K562 (cell line): ENCODE data around the gene ADAMTS20. TPM values are rescaled to one million over a fixed set of nuclear protein-coding genes. Genes with fewer than 3 reads are reported as not detected.

Experiments
- ATAC-seq: fragments of 200-7000 bp; cut with Tn5 transposase; 3 replicates; pipeline ENCODE4 v1.9.1; 2020; ENCODE audit warnings: moderate library complexity
- BruUV-seq: library from RNA; stranded (reverse); fragments of 400-500 nt; replicated peaks from 2 replicates; lab custom pipeline; 2021; lab: Mats Ljungman, UMichigan
- CTCF ChIA-PET: fragments of 300-600 bp; formaldehyde crosslinking; extraction: SDS; loops from one replicate; lab custom pipeline; 2021; ENCODE audit warnings: low intra/inter-chr PET ratio; lab: Yijun Ruan, JAX
- POLR2A ChIA-PET: fragments of 300-600, 350-650 bp; sonication (Branson Sonifier 250); formaldehyde crosslinking; extraction: SDS; loops from one replicate; lab custom pipeline; 2021; ENCODE audit warnings: antibody characterized with exemption, inconsistent platforms; lab: Yijun Ruan, JAX
- DNase-seq, 4 experiments: peaks; one replicate each; pipeline versions ENCODE4 v3.0.0 to v3.0.0-alpha.2; 2011 to 2018; ENCODE audit warnings: low spot score in 3 of 4, mixed read lengths in 3 of 4; ENCODE audit errors: extremely low read depth in 1 of 4
- FAIRE-seq: peaks from 2 replicates; lab custom pipeline; 2011; peaks lifted over from hg19 to GRCh38; lab: Jason Lieb, UNC
- H2AFZ ChIP-seq: 2 replicates; pipeline ENCODE4 v1.6.0; 2011; ENCODE audit warnings: low read depth, low read length, control low read depth, inconsistent platforms
- H3K27ac ChIP-seq: fragments of 200-600 bp; 3 replicates; pipeline ENCODE4 v1.8.0; 2011; ENCODE audit warnings: low read depth, mild to moderate bottlenecking, control low read depth, inconsistent platforms, low read length, moderate library complexity, mixed read lengths; ENCODE audit errors: extremely low read depth
- H3K27me3 ChIP-seq, 2 experiments: fragments of 300-600 bp in 1 of 2; 2 replicates in 1 of 2; 3 replicates in 1 of 2; pipeline versions ENCODE4 v1.6.0 to v1.8.0; 2011; ENCODE audit warnings: inconsistent platforms in 2 of 2, low read length in 2 of 2, mild to moderate bottlenecking in 1 of 2, mixed read lengths in 1 of 2, moderate library complexity in 1 of 2; ENCODE audit not compliant: control insufficient read depth in 2 of 2, insufficient read depth in 2 of 2
- H3K36me3 ChIP-seq: fragments of 300-600 bp; 3 replicates; pipeline ENCODE4 v1.8.0; 2011; ENCODE audit warnings: mild to moderate bottlenecking, low read length, inconsistent platforms; ENCODE audit not compliant: control insufficient read depth, insufficient read depth
- H3K4me1 ChIP-seq, 2 experiments: fragments of 200-600 bp in 1 of 2; replicated peaks in 1 of 2; 2 replicates in 1 of 2; 3 replicates in 1 of 2; pipeline versions ENCODE4 v1.5.1 to v1.8.0; 2011; ENCODE audit warnings: inconsistent platforms in 2 of 2, low read length in 2 of 2, mild to moderate bottlenecking in 1 of 2, mixed read lengths in 1 of 2, moderate library complexity in 1 of 2; ENCODE audit not compliant: control insufficient read depth in 2 of 2, insufficient read depth in 2 of 2
- H3K4me2 ChIP-seq: 2 replicates; pipeline ENCODE4 v1.6.1; 2011; ENCODE audit warnings: low read length, control low read depth, inconsistent platforms, mixed read lengths; ENCODE audit not compliant: insufficient read depth
- H3K4me3 ChIP-seq: fragments of 200-600 bp; sonication (generic), shearing (Covaris generic); 2 replicates; pipeline ENCODE4 v1.5.1; 2016; ENCODE audit warnings: control low read depth, inconsistent platforms
- H3K79me2 ChIP-seq: fragments of 200-600 bp; 3 replicates; pipeline ENCODE4 v1.8.0; 2011; ENCODE audit warnings: low read length, inconsistent platforms; ENCODE audit not compliant: control insufficient read depth, insufficient read depth
- H3K9ac ChIP-seq, 2 experiments: 2 replicates each; pipeline versions ENCODE4 v1.6.0 to v1.6.1; 2011; ENCODE audit warnings: low read depth in 2 of 2, low read length in 2 of 2, control low read depth in 1 of 2, inconsistent platforms in 1 of 2, mild to moderate bottlenecking in 1 of 2, mixed read lengths in 1 of 2; ENCODE audit not compliant: insufficient read depth in 1 of 2
- H3K9me1 ChIP-seq: one replicate; pipeline ENCODE4 v1.6.0; 2011; ENCODE audit warnings: inconsistent platforms, mild to moderate bottlenecking, low read length, moderate library complexity; ENCODE audit not compliant: control insufficient read depth, insufficient read depth
- H3K9me3 ChIP-seq: replicated peaks from 2 replicates; pipeline ENCODE4 v1.5.1; 2011; ENCODE audit warnings: low read depth, low read length, inconsistent platforms; ENCODE audit not compliant: control insufficient read depth, insufficient read depth
- H4K20me1 ChIP-seq: replicated peaks from 2 replicates; pipeline ENCODE4 v1.6.1; 2011; ENCODE audit warnings: low read length, inconsistent platforms, mixed read lengths; ENCODE audit not compliant: control insufficient read depth, insufficient read depth
- TBL1XR1 ChIP-seq, 2 experiments: IDR thresholded peaks; 2 replicates each; pipeline ENCODE4 v1.6.1; 2012; ENCODE audit warnings: improper control_type of control experiment in 2 of 2, low read length in 2 of 2, mild to moderate bottlenecking in 1 of 2
- ZNF146 ChIP-seq: IDR thresholded peaks from one replicate; pipeline ENCODE4 v1.6.1; 2018; ENCODE audit warnings: missing compliant biosample characterization; ENCODE audit not compliant: unreplicated experiment
- ZNF518B ChIP-seq: fragments of 250-450 bp; sonication (Bioruptor Pico); IDR thresholded peaks from 2 replicates; pipeline ENCODE4 v1.5.0; 2021; ENCODE audit warnings: mild to moderate bottlenecking, moderate library complexity
- WGBS: fragments of 100-300 bp; shearing (Covaris generic); methylation state at CpG from one replicate; pipeline ENCODE4 v1.1.6; 2016; ENCODE audit warnings: low coverage, mixed read lengths; ENCODE audit not compliant: insufficient coverage; ENCODE audit errors: missing lambda C conversion rate; 5-methylcytosine and 5-hydroxymethylcytosine counted together
- in situ Hi-C: fragments of 300-500 bp; cut with MboI; formaldehyde crosslinking; loops from 4 replicates; pipeline ENCODE4 v1.15.0; 2018; ENCODE audit warnings: inconsistent platforms, mixed read lengths
- intact Hi-C: fragments of 100-400 bp; cut with micrococcal nuclease; formaldehyde crosslinking; loops from 2 replicates; pipeline ENCODE4 v1.14.2; 2022
- polyA plus RNA-seq, 8 experiments: library from polyadenylated mRNA; depleted of rRNA in 4 of 8; stranded (reverse) in 5 of 8; unstranded in 3 of 8; fragments of >200 nt; fragmentation: Nextera tagmentation in 2 of 8; fragmentation: Illumina TruSeq in 1 of 8; extraction: Ambion mirVana in 2 of 8; extraction: Trizol in 1 of 8; gene quantifications; 2 replicates each; pipeline versions ENCODE4 v1.2.1 to v1.2.3, GENCODE V29; 2011 to 2014; ENCODE audit warnings: inconsistent platforms in 1 of 8, missing spikeins in 1 of 8
- total RNA-seq, 7 experiments: library from RNA; depleted of rRNA in 6 of 7; stranded (reverse); fragments of >200 nt in 6 of 7; fragmentation: Illumina TruSeq in 2 of 7; extraction: Trizol in 2 of 7; gene quantifications; 2 replicates each; pipeline versions ENCODE4 v1.2.1 to v1.2.3, GENCODE V29; 2011 to 2021; ENCODE audit warnings: low replicate concordance in 1 of 7

ADAMTS20 gene
- total and polyA plus RNA-seq, 9 of the 15 experiments (the other 6 are each of a cell fraction or from before 2014, with no cell fraction given), result 0.01 to 0.84 (median 0.07) TPM; not detected in 2

DNA sequence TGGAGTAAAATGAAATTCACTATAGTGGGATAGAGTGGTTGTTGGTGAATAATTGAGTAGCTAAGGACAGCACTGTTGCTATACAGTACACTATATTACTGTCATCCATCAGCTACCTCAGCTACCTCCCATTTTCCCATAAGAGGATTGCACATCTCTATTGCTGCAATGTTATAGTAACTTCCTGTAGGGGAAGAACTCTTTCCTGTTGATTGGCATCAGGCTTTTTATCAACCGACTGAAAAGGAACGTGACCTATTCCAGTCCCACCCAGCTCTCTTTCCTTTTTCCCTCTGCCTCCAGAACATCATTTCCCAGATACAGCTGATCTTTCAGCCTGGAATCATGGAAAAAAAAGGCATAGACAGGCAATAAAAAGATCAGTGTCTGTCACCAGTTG lies 117.4 kb downstream of the ADAMTS20 start:
- POLR2A ChIA-PET, result interaction anchor here (0.6 kb wide), 1 partner anchor 26 kb away, joined by 3 read pairs; no protein-coding TSS in a partner anchor
- no peak for FAIRE-seq
- WGBS, result 0% methylated on average over 2 of the region's 2 CpGs

More for the DNA sequence above, 117.4 kb downstream of the ADAMTS20 start:
- H3K79me2 ChIP-seq, result no peaks in the 10 kb centered on the region
- H3K4me2 ChIP-seq, result no peak overlapping the region
- H3K27me3 ChIP-seq, result no peaks in the 10 kb centered on the region
- intact Hi-C loops, result no loop called here
- in situ Hi-C loops, result no loop called here
- CTCF ChIA-PET, result no interaction called here
- H3K27ac ChIP-seq, result no peak overlapping the region
- ATAC-seq, result no peak
- H3K4me1 ChIP-seq, result no peaks in the 10 kb centered on the region
- H3K9me1 ChIP-seq, result no peaks in the 10 kb centered on the region
- BruUV-seq, result no TSS peak
- H3K36me3 ChIP-seq, result no peaks in the 10 kb centered on the region
- no peaks in the 10 kb centered on the region for H4K20me1 ChIP-seq
- H2AFZ ChIP-seq, result no peak overlapping the region
- no peak overlapping the region for H3K9ac ChIP-seq
- no peak overlapping the region for H3K4me3 ChIP-seq
- TF ChIP-seq TBL1XR1 (IDR thresholded peaks at IDR 0.05; ENCODE audit: low read length in 2 of 2), result no peak
- TF ChIP-seq ZNF146 (CRISPR knock-in tag), result no peak
- TF ChIP-seq ZNF518B (CRISPR knock-in tag), result no peak
- TF ChIP-seq, all 486 proteins: peak for 0
- no peak for DNase-seq
- H3K9me3 ChIP-seq, result no peaks in the 10 kb centered on the region
